ENCODE measurements around the gene CEACAM1. TPM values are rescaled to one million over a fixed set of nuclear protein-coding genes. Genes with fewer than 3 reads are reported as not detected.

The CEACAM1 gene
- total RNA-seq, 1 experiment from 2014 or later = 0.95 TPM

- Histone ChIP-seq H3K9ac (ENCODE audit: low read length) (no peak overlapping the region), H3K27me3 (ENCODE audit: low read length) (peaks cover 37% of the 10 kb centered on the region), H3K9me2 (replicated peaks; ENCODE audit: low read length) (no peaks in the 10 kb centered on the region), H3K27ac (ENCODE audit: low read length) (no peak overlapping the region), H2AFZ (ENCODE audit: low read length) (no peak overlapping the region), H3K9me3 (ENCODE audit: low read length) (no peaks in the 10 kb centered on the region), H3K4me3 (ENCODE audit: low read length) (no peak overlapping the region), H3K4me1 (ENCODE audit: insufficient read depth, low read length) (no peaks in the 10 kb centered on the region), H3K4me2 (ENCODE audit: low read length) (no peak overlapping the region), H3K36me3 (ENCODE audit: low read depth, low read length) (no peaks in the 10 kb centered on the region), H3F3A (ENCODE audit: low read length, unreplicated experiment) (no peaks in the 10 kb centered on the region), H3K79me2 (ENCODE audit: low read length) (no peaks in the 10 kb centered on the region), H4K20me1 (ENCODE audit: low read length) (no peaks in the 10 kb centered on the region)
- DNase-seq (no peak), ATAC-seq (no peak)
- TF ChIP-seq CTCF (conservative IDR thresholded peaks at IDR 0.05; ENCODE audit: low read depth, low read length) (no peak), EZH2 (IDR thresholded peaks at IDR 0.05; ENCODE audit: low read length, unreplicated experiment) (no peak), EZH2phosphoT487 (IDR thresholded peaks at IDR 0.05; ENCODE audit: borderline replicate concordance, low read length) (no peak)
- ChIA-PET CTCF (no interaction called here), POLR2A (ENCODE audit: unreplicated experiment) (no interaction called here)
- intact Hi-C loops (cut with micrococcal nuclease) = no loop called here
- no TSS peak for BruUV-seq (replicated peaks)
These were observed 48.0 kb upstream of the CEACAM1 start for GRCh38 chr19:42576241-42576640.

GRCh38 chr19:42573642-42574041, 45.4 kb upstream of the CEACAM1 start:
- Histone ChIP-seq H3K27ac (ENCODE audit: low read length) (no peak overlapping the region), H3F3A (ENCODE audit: low read length, unreplicated experiment) (no peaks in the 10 kb centered on the region), H3K27me3 (ENCODE audit: low read length) (peaks cover 16% of the 10 kb centered on the region), H3K79me2 (ENCODE audit: low read length) (no peaks in the 10 kb centered on the region), H3K4me1 (ENCODE audit: insufficient read depth, low read length) (no peaks in the 10 kb centered on the region), H3K9me3 (ENCODE audit: low read length) (no peaks in the 10 kb centered on the region), H3K36me3 (ENCODE audit: low read depth, low read length) (no peaks in the 10 kb centered on the region), H3K9ac (ENCODE audit: low read length) (no peak overlapping the region), H2AFZ (ENCODE audit: low read length) (no peak overlapping the region), H3K4me2 (ENCODE audit: low read length) (no peak overlapping the region), H3K9me2 (replicated peaks; ENCODE audit: low read length) (no peaks in the 10 kb centered on the region), H4K20me1 (ENCODE audit: low read length) (no peaks in the 10 kb centered on the region), H3K4me3 (ENCODE audit: low read length) (no peak overlapping the region)
- no peak for DNase-seq
- ChIA-PET POLR2A (ENCODE audit: unreplicated experiment) (no interaction called here), CTCF (no interaction called here)
- no peak for TF ChIP-seq EZH2phosphoT487 (IDR thresholded peaks at IDR 0.05; ENCODE audit: borderline replicate concordance, low read length)
- TF ChIP-seq EZH2 (IDR thresholded peaks at IDR 0.05; ENCODE audit: low read length, unreplicated experiment) = no peak
- TF ChIP-seq CTCF (conservative IDR thresholded peaks at IDR 0.05; ENCODE audit: low read depth, low read length) = no peak
- no TSS peak for BruUV-seq (replicated peaks)
- intact Hi-C loops (cut with micrococcal nuclease) = no loop called here
- ATAC-seq = no peak

GRCh38 chr19:42571116-42571515, 42.8 kb upstream of the CEACAM1 start:
- no peaks in the 10 kb centered on the region for H4K20me1 ChIP-seq (ENCODE audit: low read length)
- no peak overlapping the region for H2AFZ ChIP-seq (ENCODE audit: low read length)
- no peaks in the 10 kb centered on the region for H3K9me2 ChIP-seq (replicated peaks; ENCODE audit: low read length)
- BruUV-seq (replicated peaks) = no TSS peak
- H3K9me3 ChIP-seq (ENCODE audit: low read length) = no peaks in the 10 kb centered on the region
- H3K27ac ChIP-seq (ENCODE audit: low read length) = no peak overlapping the region
- POLR2A ChIA-PET (ENCODE audit: unreplicated experiment) = no interaction called here
- TF ChIP-seq EZH2phosphoT487 (IDR thresholded peaks at IDR 0.05; ENCODE audit: borderline replicate concordance, low read length) = no peak
- no peak for TF ChIP-seq CTCF (conservative IDR thresholded peaks at IDR 0.05; ENCODE audit: low read depth, low read length)
- TF ChIP-seq EZH2 (IDR thresholded peaks at IDR 0.05; ENCODE audit: low read length, unreplicated experiment) = no peak
- intact Hi-C loops (cut with micrococcal nuclease) = no loop called here
- H3K4me2 ChIP-seq (ENCODE audit: low read length) = no peak overlapping the region
- no peaks in the 10 kb centered on the region for H3F3A ChIP-seq (ENCODE audit: low read length, unreplicated experiment)
- H3K79me2 ChIP-seq (ENCODE audit: low read length) = no peaks in the 10 kb centered on the region
- DNase-seq = no peak
- H3K9ac ChIP-seq (ENCODE audit: low read length) = no peak overlapping the region
- CTCF ChIA-PET = no interaction called here
- no peaks in the 10 kb centered on the region for H3K36me3 ChIP-seq (ENCODE audit: low read depth, low read length)
- H3K27me3 ChIP-seq (ENCODE audit: low read length) = peaks cover 8% of the 10 kb centered on the region; the same call in 1 of the 2 replicates
- no peak overlapping the region for H3K4me3 ChIP-seq (ENCODE audit: low read length)
- no peaks in the 10 kb centered on the region for H3K4me1 ChIP-seq (ENCODE audit: insufficient read depth, low read length)
- no peak for ATAC-seq
